HG03175 (cell line): ENCODE data around the gene STRIP1.

ENCODE experiments used
- ATAC-seq: cut with Tn5 transposase; IDR thresholded peaks from one replicate; pipeline ENCODE4 v1.9.1; 2021; ENCODE audit warnings: mild to moderate bottlenecking, moderate library complexity; ENCODE audit not compliant: unreplicated experiment

STRIP1 gene

DNA sequence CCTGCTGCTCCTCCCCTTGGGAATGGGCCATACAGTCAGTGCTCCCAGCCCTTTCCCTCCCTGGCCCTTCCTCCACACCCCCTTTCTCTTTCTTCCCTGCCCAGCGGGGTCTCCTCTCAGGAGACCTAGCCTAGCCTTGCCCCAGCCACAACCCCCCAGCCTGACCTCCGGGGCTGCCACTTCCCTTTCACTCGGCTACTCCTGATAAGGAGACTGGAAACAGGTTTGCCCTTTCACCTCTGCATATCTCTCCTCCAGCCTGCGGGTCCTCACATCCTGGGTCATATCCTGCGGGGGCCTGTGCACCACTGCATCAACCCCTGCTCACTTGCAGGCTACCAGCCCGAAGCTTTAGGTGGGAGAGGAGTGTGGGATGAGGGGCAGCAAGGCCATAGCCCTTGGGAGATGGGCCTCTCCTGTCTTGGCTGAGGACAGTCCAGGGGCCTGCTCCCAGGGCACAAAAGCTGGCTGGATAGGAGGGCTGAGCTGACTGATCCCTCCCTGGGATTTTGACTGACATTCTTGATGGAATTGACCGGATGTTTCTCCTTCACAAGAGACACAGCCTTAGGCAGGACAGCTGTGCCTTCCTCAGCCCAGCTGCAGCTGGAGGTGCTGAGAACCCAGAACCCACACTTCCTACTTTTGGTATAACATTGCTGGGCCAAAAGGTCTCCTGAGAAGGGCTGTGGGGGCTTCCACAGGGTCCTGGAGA, 55.3 kb downstream of the STRIP1 start:
- no peak for ATAC-seq

DNA sequence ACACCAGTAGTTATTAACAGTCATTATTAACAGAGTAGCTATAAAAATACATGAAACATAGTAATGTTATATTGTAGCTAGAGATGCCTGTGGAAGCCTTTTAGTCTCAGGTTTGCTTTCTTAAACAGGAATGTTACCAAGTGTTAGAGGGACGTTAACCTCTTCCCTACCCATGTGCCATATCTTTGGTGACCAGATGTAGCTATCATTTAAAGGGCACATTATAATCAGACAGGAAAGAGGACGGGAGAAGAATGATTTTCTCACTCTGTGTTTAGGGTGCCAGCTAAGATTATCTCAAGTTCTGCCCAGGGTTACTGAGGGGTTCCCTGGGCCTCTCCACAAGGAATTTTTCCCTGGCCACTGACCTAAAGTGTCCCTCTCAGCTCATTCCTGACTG, 57.0 kb downstream of the STRIP1 start:
- ATAC-seq = no peak

DNA sequence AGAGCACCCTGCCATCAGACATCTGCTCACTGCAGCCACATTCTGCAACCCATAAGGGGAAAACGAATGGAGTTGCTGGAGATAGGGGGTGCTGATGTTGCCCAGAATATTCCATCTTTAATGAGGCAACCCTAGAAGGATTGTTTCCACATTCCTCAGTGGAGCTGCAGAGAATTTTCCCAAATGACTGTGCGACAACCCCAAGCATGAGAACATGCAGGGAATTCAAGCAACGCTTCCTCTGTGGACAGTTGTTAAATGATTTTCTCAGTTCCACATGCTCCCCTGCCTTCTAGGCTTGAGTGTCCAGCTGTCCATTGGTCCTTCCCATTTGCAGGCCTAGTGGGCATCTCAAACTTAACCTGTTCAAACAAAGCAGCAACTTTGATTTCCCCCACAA, 57.4 kb downstream of the STRIP1 start:
- ATAC-seq = no peak

DNA sequence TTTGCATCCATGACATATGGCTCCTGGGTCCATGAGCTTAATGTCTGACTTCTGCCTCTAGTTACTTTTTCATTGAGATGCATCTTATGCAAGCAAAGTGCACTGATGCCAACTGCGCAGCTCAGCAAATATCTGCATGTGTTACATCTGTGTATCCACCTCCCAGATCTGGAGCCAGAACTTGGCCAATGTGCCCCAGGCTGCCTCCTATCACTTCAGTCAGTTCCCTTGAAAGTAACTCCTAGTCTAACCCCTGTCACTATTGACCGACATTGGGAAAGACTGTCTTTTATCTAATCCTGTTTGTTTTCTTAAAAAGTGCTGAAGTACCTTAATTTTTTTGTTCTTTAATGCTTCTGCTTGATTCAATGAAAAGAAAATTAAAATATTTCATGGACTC, 58.6 kb downstream of the STRIP1 start:
- no peak for ATAC-seq

DNA sequence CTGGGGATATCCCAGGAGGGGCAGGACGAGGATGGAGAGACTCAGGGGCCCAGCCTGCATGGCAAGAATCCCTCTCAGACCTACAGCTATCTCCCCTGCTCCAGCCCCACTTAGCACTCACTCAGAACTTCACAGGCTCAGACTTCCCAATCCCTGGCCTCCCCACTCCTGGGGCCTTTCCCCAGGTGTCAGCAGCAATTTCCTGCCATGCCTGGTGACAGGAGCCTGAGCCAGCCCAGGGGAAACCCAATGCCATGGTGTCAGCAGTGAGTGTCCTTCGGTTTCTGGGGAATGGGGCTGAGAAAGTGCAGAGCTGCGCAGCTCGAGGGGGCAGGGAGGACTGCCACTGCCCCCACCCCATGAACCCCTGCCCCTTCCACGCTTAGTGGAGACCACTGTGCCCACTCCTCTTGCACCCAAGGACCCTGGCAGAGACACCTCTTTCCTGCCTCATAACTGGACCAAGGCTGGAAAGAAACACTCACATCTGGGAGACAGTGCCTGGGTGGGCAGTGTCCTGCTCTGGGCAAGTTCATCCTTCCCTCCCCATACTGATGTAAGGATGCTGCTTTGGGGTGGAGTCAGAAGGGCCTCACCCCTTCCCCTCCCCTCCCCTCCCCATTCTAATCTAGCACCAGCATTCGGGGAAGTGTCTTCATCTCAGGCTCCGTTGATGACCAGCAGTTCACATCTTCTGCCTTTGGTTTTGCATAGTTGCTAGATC, 60.7 kb downstream of the STRIP1 start:
- ATAC-seq = no peak

DNA sequence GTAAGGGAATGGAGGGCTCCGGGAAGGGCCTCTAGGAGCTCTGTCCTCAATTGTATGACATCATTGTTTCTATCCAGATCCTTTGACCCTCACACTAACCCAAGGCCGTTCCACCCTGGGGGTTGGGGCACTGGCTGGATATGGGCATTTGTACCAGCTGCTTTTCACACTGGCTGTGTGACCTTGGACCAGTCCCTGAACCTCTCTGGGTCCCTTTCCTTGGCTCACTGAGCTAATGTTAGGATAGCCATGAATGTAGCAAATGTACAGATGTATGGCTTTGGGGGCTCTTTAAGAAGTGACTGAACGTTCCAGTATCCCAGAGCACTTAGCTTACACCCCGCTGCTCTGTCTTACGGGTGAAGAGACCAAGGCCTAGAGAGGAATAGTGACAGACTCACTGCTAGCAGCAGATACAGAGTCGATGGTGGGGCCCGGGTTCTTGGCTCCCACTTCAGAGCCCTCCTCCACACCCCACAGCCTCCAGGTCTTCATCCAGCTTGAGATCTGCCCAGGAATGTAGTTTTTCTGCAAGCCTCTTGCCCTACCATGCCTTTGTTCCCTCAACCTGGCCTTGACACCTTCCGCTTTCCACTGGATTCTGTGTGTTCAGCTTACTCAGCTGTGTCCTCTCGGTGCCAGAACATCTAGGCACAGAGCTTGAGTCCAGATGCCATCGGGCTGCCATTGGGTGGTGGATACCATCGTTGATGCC, 63.2 kb downstream of the STRIP1 start:
- no peak for ATAC-seq

- ATAC-seq = no peak
Observed at GRCh38 chr1:110098222-110099026, 64.0 kb downstream of the STRIP1 start.

DNA sequence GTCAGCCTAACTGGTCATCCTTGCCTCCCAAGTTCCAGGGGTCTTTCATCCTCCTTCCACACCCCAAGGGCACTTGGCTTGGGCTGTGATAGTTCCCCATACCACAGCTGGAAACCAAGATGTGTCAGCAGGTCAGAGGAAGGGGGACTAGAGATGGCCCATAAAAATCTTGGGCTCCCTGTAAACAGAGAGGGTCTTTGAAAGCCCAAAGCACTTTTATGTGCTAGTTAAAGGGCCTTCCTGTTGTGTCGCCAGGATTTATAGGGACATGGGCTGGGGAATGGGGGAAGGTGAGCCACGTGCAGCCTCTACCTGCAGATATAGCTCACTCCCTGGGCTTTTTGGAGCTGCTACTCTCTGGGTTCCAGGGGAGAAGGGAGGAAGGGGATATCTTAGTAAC, 65.9 kb downstream of the STRIP1 start:
- no peak for ATAC-seq

- no peak for ATAC-seq
Observed at GRCh38 chr1:110102081-110102480, 67.7 kb downstream of the STRIP1 start.
